Measurements from ENCODE around the gene RBBP5. TPM values are rescaled to one million over a fixed set of nuclear protein-coding genes. Genes with fewer than 3 reads are reported as not detected.

RBBP5 gene
- total RNA-seq, 1 experiment from 2014 or later, result 24.5 TPM

DNA sequence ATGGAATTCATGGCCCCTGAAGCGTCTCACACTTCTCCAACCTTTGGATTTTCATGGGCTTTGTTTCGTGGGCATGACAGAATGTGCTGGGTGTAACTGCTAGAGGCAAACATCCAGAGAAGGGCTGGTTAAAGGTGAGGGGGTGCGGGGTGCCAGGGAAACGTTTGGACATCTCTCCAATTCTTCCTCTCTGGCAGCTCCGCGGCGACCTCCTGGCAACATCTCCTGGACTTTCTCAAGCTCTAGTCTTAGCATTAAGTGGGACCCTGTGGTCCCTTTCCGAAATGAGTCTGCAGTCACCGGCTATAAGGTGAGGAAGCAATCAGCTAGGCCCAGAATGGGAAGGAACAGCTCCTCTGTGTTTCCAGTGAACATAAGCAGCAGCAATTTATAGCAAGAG is 49.5 kb downstream of the RBBP5 start:
- no TSS peak for BruUV-seq (replicated peaks)
- DNase-seq (ENCODE audit: low read depth, low spot score), result no peak
- Histone ChIP-seq H3K9me3 (ENCODE audit: control insufficient read depth in 1 of 2, insufficient read depth in 1 of 2, low read depth in 1 of 2, low read length in 2 of 2) (no peaks in the 10 kb centered on the region), H3K9me2 (ENCODE audit: insufficient read depth) (no peaks in the 10 kb centered on the region), H4K20me1 (ENCODE audit: insufficient read depth) (no peaks in the 10 kb centered on the region), H3K27ac (ENCODE audit: low read depth, low read length) (no peak overlapping the region), H3K4me2 (ENCODE audit: low read length) (no peak overlapping the region), H3K27me3 (ENCODE audit: insufficient read depth, low read length) (no peaks in the 10 kb centered on the region), H3K9ac (ENCODE audit: low read length) (no peak overlapping the region), H3K4me3 (replicated peaks in 1 of 2; ENCODE audit: low read depth in 1 of 2, low read length in 2 of 2) (no peak overlapping the region), H3K79me2 (ENCODE audit: insufficient read depth, low read length) (no peaks in the 10 kb centered on the region), H3K4me1 (ENCODE audit: control insufficient read depth in 1 of 2, insufficient read depth in 2 of 2, low read length in 2 of 2) (no peaks in the 10 kb centered on the region), H3K36me3 (ENCODE audit: control insufficient read depth in 1 of 2, insufficient read depth in 2 of 2, low read length in 2 of 2) (no peaks in the 10 kb centered on the region), H2AFZ (ENCODE audit: low read depth, low read length, poor library complexity, severe bottlenecking) (no peak overlapping the region)
- ChIA-PET POLR2A (no interaction called here), RAD21 (ENCODE audit: low non-redundant PET in 1 of 2, low total read pairs in 2 of 2, uncharacterized antibody in 2 of 2, unreplicated experiment in 2 of 2) (no interaction called here), CTCF (interaction anchor here (0.6 kb wide), 1 partner anchor 11 kb away, joined by 3 read pairs; no protein-coding TSS in a partner anchor)
- TF ChIP-seq TCF7L2 (IDR thresholded peaks at IDR 0.05; ENCODE audit: borderline replicate concordance, extremely low read depth, insufficient read depth, insufficient read length) (no peak), ZNF274 (IDR thresholded peaks at IDR 0.05; ENCODE audit: low read depth, low read length) (no peak), SP1 (IDR thresholded peaks at IDR 0.05; ENCODE audit: low read depth) (no peak), EGR1 (IDR thresholded peaks at IDR 0.05; ENCODE audit: low read depth) (no peak), EZH2phosphoT487 (IDR thresholded peaks at IDR 0.05; ENCODE audit: borderline replicate concordance) (no peak), RAD21 (IDR thresholded peaks at IDR 0.05; ENCODE audit: low read depth) (no peak), CBX3 (IDR thresholded peaks at IDR 0.05; ENCODE audit: low read depth) (no peak)
- ATAC-seq, result no peak
- intact Hi-C loops (cut with micrococcal nuclease), result no loop called here

- H2AFZ ChIP-seq (ENCODE audit: low read depth, low read length, poor library complexity, severe bottlenecking), result no peak overlapping the region
- intact Hi-C loops (cut with micrococcal nuclease), result no loop called here
- POLR2A ChIA-PET, result no interaction called here
- H3K4me2 ChIP-seq (ENCODE audit: low read length), result no peak overlapping the region
- no peak overlapping the region for H3K4me3 ChIP-seq (replicated peaks in 1 of 2; ENCODE audit: low read depth in 1 of 2, low read length in 2 of 2)
- H3K9me3 ChIP-seq (ENCODE audit: control insufficient read depth in 1 of 2, insufficient read depth in 1 of 2, low read depth in 1 of 2, low read length in 2 of 2), result no peaks in the 10 kb centered on the region
- no peak overlapping the region for H3K27ac ChIP-seq (ENCODE audit: low read depth, low read length)
- DNase-seq (ENCODE audit: low read depth, low spot score) (no peak), ATAC-seq (no peak)
- no peaks in the 10 kb centered on the region for H4K20me1 ChIP-seq (ENCODE audit: insufficient read depth)
- H3K79me2 ChIP-seq (ENCODE audit: insufficient read depth, low read length), result no peaks in the 10 kb centered on the region
- CTCF ChIA-PET, result interaction anchor here (0.6 to 1.4 kb wide), 2 partner anchors 10 kb away, joined by 3 to 8 read pairs; no protein-coding TSS in a partner anchor
- no peaks in the 10 kb centered on the region for H3K36me3 ChIP-seq (ENCODE audit: control insufficient read depth in 1 of 2, insufficient read depth in 2 of 2, low read length in 2 of 2)
- H3K9me2 ChIP-seq (ENCODE audit: insufficient read depth), result no peaks in the 10 kb centered on the region
- BruUV-seq (replicated peaks), result no TSS peak
- no peaks in the 10 kb centered on the region for H3K4me1 ChIP-seq (ENCODE audit: control insufficient read depth in 1 of 2, insufficient read depth in 2 of 2, low read length in 2 of 2)
- RAD21 ChIA-PET (ENCODE audit: low non-redundant PET in 1 of 2, low total read pairs in 2 of 2, uncharacterized antibody in 2 of 2, unreplicated experiment in 2 of 2), result no interaction called here
- H3K9ac ChIP-seq (ENCODE audit: low read length), result no peak overlapping the region
- no peaks in the 10 kb centered on the region for H3K27me3 ChIP-seq (ENCODE audit: insufficient read depth, low read length)
- no peak for TF ChIP-seq RAD21 (IDR thresholded peaks at IDR 0.05; ENCODE audit: low read depth)
- TF ChIP-seq EZH2phosphoT487 (IDR thresholded peaks at IDR 0.05; ENCODE audit: borderline replicate concordance), result no peak
- TF ChIP-seq YY1 (IDR thresholded peaks at IDR 0.05; ENCODE audit: extremely low read depth, insufficient replicate concordance, low read depth, low read length), result no peak
- no peak for TF ChIP-seq ZBTB33 (IDR thresholded peaks at IDR 0.05; ENCODE audit: extremely low read depth, insufficient replicate concordance, low read length)
- TF ChIP-seq REST (IDR thresholded peaks at IDR 0.05; ENCODE audit: low read depth), result no peak
- TF ChIP-seq ZFX (IDR thresholded peaks at IDR 0.05), result no peak
- TF ChIP-seq SRF (IDR thresholded peaks at IDR 0.05; ENCODE audit: low read depth), result no peak
- TF ChIP-seq JUND (IDR thresholded peaks at IDR 0.05), result no peak
- no peak for TF ChIP-seq EGR1 (IDR thresholded peaks at IDR 0.05; ENCODE audit: low read depth)
- no peak for TF ChIP-seq EZH2 (IDR thresholded peaks at IDR 0.05)
- no peak for TF ChIP-seq SIN3A (IDR thresholded peaks at IDR 0.05; ENCODE audit: low read depth)
Observed at GRCh38 chr1:205071801-205072200, 50.0 kb downstream of the RBBP5 start.

Data from HCT116 (cell line).